Caco-2 (cell line): Measurements from ENCODE around the gene ACOXL. TPM values are rescaled to one million over a fixed set of nuclear protein-coding genes. Genes with fewer than 3 reads are reported as not detected.

ENCODE experiments used
- BruUV-seq: library from RNA; stranded (reverse); fragments of 400-500 nt; replicated peaks from 2 replicates; lab custom pipeline; 2021; lab: Mats Ljungman, UMichigan
- CTCF ChIA-PET: fragments of 300-600 bp; sonication (Branson Sonifier 250); formaldehyde crosslinking; loops from one replicate; lab custom pipeline; 2022; ENCODE audit warnings: antibody characterized with exemption; lab: Charles Lee
- POLR2A ChIA-PET: fragments of 300-600 bp; sonication (Branson Sonifier 250); formaldehyde crosslinking; loops from one replicate; lab custom pipeline; 2022; ENCODE audit warnings: antibody characterized with exemption; lab: Charles Lee
- DNase-seq, 2 experiments: peaks; one replicate each; pipeline versions ENCODE4 v3.0.0 to v3.0.0-alpha.2; 2020 to 2022
- H3K27me3 ChIP-seq: replicated peaks from 2 replicates; pipeline ENCODE4 v1.6.0; 2011; ENCODE audit warnings: low read length; ENCODE audit not compliant: control insufficient read depth, insufficient read depth
- H3K36me3 ChIP-seq: 2 replicates; pipeline ENCODE4 v1.5.1; 2011; ENCODE audit warnings: low read length; ENCODE audit not compliant: control insufficient read depth, insufficient read depth
- H3K4me1 ChIP-seq: fragments of 250-450 bp; sonication (Bioruptor Pico); 2 replicates; pipeline ENCODE4 v1.5.1; 2020; ENCODE audit warnings: mild to moderate bottlenecking
- H3K4me3 ChIP-seq: 2 replicates; pipeline ENCODE4 v1.5.1; 2011; ENCODE audit warnings: low read depth, mild to moderate bottlenecking, control low read depth, low read length
- H3K9me3 ChIP-seq: fragments of 250-450 bp; sonication (Bioruptor Pico); 2 replicates; pipeline ENCODE4 v1.5.1; 2020; ENCODE audit warnings: mild to moderate bottlenecking, moderate library complexity
- H3K27ac Mint-ChIP-seq: one replicate; pipeline ENCODE4 v1.8.0; 2022; ENCODE audit warnings: mixed read lengths; ENCODE audit not compliant: unreplicated experiment
- H3K27me3 Mint-ChIP-seq: one replicate; pipeline ENCODE4 v1.8.0; 2022; ENCODE audit warnings: mixed read lengths; ENCODE audit not compliant: insufficient read depth, unreplicated experiment
- H3K36me3 Mint-ChIP-seq: one replicate; pipeline ENCODE4 v1.8.0; 2022; ENCODE audit warnings: mild to moderate bottlenecking, mixed read lengths; ENCODE audit not compliant: insufficient read depth, unreplicated experiment
- H3K4me1 Mint-ChIP-seq: one replicate; pipeline ENCODE4 v1.8.0; 2022; ENCODE audit warnings: low read depth, mixed read lengths; ENCODE audit not compliant: unreplicated experiment
- H3K4me3 Mint-ChIP-seq: one replicate; pipeline ENCODE4 v1.8.0; 2022; ENCODE audit warnings: mild to moderate bottlenecking, moderate library complexity, mixed read lengths; ENCODE audit not compliant: unreplicated experiment
- H3K9me3 Mint-ChIP-seq: one replicate; pipeline ENCODE4 v1.8.0; 2022; ENCODE audit warnings: mixed read lengths; ENCODE audit not compliant: unreplicated experiment
- CTCF ChIP-seq, 2 experiments: fragments of 200-600 bp in 1 of 2; IDR thresholded peaks; 1 replicate in 1 of 2; 2 replicates in 1 of 2; pipeline versions ENCODE4 v1.5.1 to v1.8.0; 2011 to 2022; ENCODE audit warnings: antibody characterized with exemption in 1 of 2, control low read depth in 1 of 2, inconsistent platforms in 1 of 2, low read depth in 1 of 2, low read length in 1 of 2, mild to moderate bottlenecking in 1 of 2, moderate library complexity in 1 of 2; ENCODE audit not compliant: insufficient read depth in 1 of 2, severe bottlenecking in 1 of 2, unreplicated experiment in 1 of 2
- intact Hi-C: fragments of 100-400 bp; cut with micrococcal nuclease; formaldehyde crosslinking; loops from one replicate; pipeline ENCODE4 v1.10.0; 2022; ENCODE audit not compliant: unreplicated experiment
- total RNA-seq: library from RNA; stranded (reverse); gene quantifications from 2 replicates; pipeline ENCODE4 v1.2.3, GENCODE V29; 2022

ACOXL gene
- total RNA-seq, 1 experiment from 2014 or later, result 2.6 TPM

DNA sequence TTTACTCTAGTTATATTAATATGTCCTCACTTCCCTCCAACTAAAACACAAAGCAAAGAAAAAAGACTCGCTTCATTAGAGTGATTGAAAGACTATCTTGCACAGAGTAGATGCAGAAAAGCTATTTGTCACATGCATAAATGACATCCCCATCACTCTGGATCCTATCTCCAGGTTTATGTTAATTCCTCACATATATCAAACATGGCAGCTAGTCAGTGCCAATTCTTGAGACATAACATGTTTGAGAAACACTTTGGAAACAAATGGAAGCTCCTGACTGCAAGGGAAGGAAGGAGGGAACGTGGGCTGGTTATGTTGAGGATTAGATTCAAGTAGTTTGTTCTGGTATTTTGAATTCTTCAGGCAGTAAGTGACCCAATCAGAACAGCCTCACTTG, 298.6 kb downstream of the ACOXL start:
- Histone ChIP-seq H3K4me1 (peaks cover 35% of the 10 kb centered on the region), H3K36me3 (no peaks in the 10 kb centered on the region), H3K27me3 (no peaks in the 10 kb centered on the region), H3K9me3 (no peaks in the 10 kb centered on the region), H3K4me3 (no peak overlapping the region)
- Mint-ChIP-seq H3K9me3 (no peaks in the 10 kb centered on the region), H3K4me1 (peaks cover 43% of the 10 kb centered on the region), H3K4me3 (no peak overlapping the region), H3K27me3 (no peaks in the 10 kb centered on the region), H3K36me3 (peaks cover 8% of the 10 kb centered on the region), H3K27ac (peak overlapping the region; percentile 15)
- intact Hi-C loops, result no loop called here
- TF ChIP-seq CTCF (IDR thresholded peaks at IDR 0.05; ENCODE audit: insufficient read depth in 1 of 2, low read depth in 1 of 2, low read length in 1 of 2, severe bottlenecking in 1 of 2, unreplicated experiment in 1 of 2), result no peak
- CTCF ChIA-PET, result no interaction called here
- no peak for DNase-seq
- POLR2A ChIA-PET, result interaction anchor here (0.7 kb wide), 1 partner anchor 90 kb away, joined by 3 read pairs; the partner anchor contains the start of gene BCL2L11
- no TSS peak for BruUV-seq

DNA sequence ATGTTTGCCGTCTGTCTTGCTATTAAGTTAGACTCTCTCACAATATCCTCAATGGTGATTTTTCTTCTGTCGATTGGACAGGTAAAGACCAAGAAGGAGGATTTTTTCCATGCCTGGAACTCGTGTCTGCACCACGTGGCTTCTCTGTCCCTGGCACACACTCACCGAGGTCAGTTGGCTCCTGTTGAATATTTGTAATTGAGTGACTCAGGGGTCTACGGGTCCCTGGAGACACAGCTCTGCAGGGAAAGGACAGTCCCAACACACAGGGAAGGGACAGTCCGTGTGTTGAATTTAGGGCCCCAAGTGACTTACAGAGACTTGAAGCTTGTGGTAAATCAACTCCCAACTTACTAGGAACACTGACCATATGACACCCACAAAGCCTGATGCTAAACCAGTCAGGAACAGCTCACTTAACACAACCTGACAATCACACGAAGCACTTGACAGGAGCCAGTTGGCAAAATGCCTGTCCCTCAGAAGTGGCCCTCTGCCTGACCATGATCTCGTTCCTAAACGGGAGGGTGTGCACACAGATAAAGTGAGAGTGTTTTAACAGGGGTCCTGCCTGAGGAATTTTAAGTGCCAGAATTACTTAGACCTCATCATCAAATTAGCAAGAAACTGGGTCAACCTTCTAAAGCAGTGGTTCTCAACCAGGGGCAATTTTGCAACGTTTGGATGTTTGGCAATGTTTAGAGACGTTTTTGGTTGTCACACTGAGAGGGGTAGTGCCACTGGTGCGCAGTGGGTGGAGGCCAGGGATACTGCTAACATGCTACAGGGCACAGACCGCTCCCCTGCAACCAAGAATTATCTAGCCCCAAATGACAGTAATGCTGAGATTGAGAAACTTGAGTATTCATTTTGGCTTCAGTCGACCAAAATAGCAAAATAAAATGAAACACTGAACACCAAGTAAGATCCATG, 299.4 kb downstream of the ACOXL start:
- Mint-ChIP-seq H3K4me3 (no peak overlapping the region), H3K4me1 (peaks cover 43% of the 10 kb centered on the region), H3K27ac (peak overlapping the region; percentile 97), H3K9me3 (no peaks in the 10 kb centered on the region), H3K27me3 (no peaks in the 10 kb centered on the region), H3K36me3 (peaks cover 8% of the 10 kb centered on the region)
- POLR2A ChIA-PET, result interaction anchor here (1.0 kb wide), 1 partner anchor 89 kb away, joined by 3 read pairs; the partner anchor contains the start of gene BCL2L11
- no peak for DNase-seq
- intact Hi-C loops, result loop anchor here (1.0 kb wide), 1 partner anchor 19 kb away; no protein-coding TSS in a partner anchor
- CTCF ChIA-PET, result interaction anchor here (0.6 kb wide), 1 partner anchor 220 kb away, joined by 5 read pairs; no protein-coding TSS in a partner anchor
- Histone ChIP-seq H3K9me3 (no peaks in the 10 kb centered on the region), H3K4me3 (no peak overlapping the region), H3K27me3 (no peaks in the 10 kb centered on the region), H3K4me1 (peaks cover 35% of the 10 kb centered on the region), H3K36me3 (no peaks in the 10 kb centered on the region)
- TF ChIP-seq CTCF (IDR thresholded peaks at IDR 0.05; ENCODE audit: insufficient read depth in 1 of 2, low read depth in 1 of 2, low read length in 1 of 2, severe bottlenecking in 1 of 2, unreplicated experiment in 1 of 2), result no peak
- TSS peak; percentile 95 for BruUV-seq

DNA sequence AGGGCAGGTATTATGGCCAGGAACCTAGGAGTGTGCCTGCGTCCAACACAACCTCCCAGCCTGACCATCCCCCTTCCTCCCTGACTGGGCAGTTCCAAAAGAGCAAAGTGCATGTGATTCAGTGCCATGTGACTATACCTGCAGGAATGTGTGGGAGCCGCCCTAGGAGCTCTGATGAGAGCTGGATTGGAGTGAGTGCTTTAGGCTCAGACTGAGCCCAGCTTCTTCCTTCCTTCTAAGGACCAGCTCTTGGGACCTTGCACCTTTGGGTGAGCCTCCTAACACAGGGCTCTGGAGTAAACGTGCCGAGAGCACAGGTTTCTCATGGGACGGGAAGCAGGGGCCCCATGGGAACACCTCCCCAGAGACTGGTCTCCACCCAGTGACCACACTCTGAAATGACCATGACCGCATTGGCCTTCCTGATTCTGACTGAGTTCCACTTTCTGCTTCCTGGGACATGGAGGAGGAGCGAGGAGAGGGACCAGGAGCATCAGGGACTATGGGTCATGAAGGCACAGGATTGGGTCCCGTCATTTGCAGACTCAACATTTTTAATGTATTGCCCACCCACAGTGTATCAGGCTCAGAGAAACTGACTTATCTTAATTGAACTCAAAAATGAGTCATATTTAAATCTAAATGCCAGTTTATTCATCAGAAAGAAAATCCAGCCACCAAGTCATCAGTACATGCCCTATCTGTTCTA, 300.5 kb downstream of the ACOXL start:
- TSS peak; percentile 94 for BruUV-seq
- Histone ChIP-seq H3K9me3 (no peaks in the 10 kb centered on the region), H3K4me3 (no peak overlapping the region), H3K27me3 (no peaks in the 10 kb centered on the region), H3K4me1 (peaks cover 35% of the 10 kb centered on the region), H3K36me3 (no peaks in the 10 kb centered on the region; the same call in 1 of the 2 replicates)
- H3K4me1 Mint-ChIP-seq, result peaks cover 43% of the 10 kb centered on the region
- ChIA-PET POLR2A (interaction anchor here (1.0 kb wide), 1 partner anchor 88 kb away, joined by 3 read pairs; the partner anchor contains the start of gene BCL2L11), CTCF (interaction anchor here (0.5 kb wide), 1 partner anchor 17 kb away, joined by 3 read pairs; no protein-coding TSS in a partner anchor)
- DNase-seq, result peak; percentile 81 to 92
- intact Hi-C loops, result loop anchor here (1.0 kb wide), 1 partner anchor 18 kb away; no protein-coding TSS in a partner anchor
- H3K36me3 Mint-ChIP-seq, result peaks cover 8% of the 10 kb centered on the region
- H3K9me3 Mint-ChIP-seq, result no peaks in the 10 kb centered on the region
- peak overlapping the region; percentile 56 for H3K4me3 Mint-ChIP-seq
- no peak for TF ChIP-seq CTCF (IDR thresholded peaks at IDR 0.05; ENCODE audit: insufficient read depth in 1 of 2, low read depth in 1 of 2, low read length in 1 of 2, severe bottlenecking in 1 of 2, unreplicated experiment in 1 of 2)
- no peaks in the 10 kb centered on the region for H3K27me3 Mint-ChIP-seq
- peak overlapping the region; percentile 97 for H3K27ac Mint-ChIP-seq
